ENCODE results near the gene MEX3C. TPM values are rescaled to one million over a fixed set of nuclear protein-coding genes. Genes with fewer than 3 reads are reported as not detected.
A peak's percentile ranks its signal among the peaks of the same experiment; 100 is the strongest.

MEX3C gene
- total and polyA plus RNA-seq, 2 donors (not counting 1 experiment from before 2014, with no cell fraction given) = 39.8 to 41.8 TPM

DNA sequence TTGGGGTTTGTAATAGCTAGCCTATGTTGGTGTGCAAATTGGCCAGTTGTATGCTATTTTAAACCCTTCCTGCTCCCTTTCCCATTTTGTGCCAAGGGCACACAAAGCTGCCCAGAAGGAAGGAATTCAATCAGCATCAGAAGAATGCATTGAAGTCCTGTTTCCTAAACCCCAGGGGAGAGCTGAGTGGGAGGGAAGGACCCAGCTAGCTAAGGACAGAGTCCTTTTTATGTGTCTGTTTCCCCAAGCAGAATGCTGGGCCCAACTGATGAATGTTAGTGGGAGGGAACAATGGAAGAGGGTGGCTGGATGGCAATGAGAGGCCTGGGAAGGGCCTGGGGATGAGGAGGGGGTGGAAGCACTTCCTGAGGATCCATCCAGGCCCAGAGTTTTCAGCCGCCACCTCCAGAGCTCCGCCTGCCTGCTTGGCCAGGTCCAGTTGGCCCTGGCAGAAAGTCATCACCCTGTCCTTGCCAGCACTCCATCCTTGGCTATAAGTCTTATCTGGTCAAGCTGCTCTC, 32.7 kb downstream of the MEX3C start:
- Histone ChIP-seq H3K4me3 (replicated peaks in 1 of 4; ENCODE audit: control extremely low read depth in 1 of 4, insufficient read depth in 1 of 4, low read depth in 3 of 4, low read length in 4 of 4) (no peak overlapping the region), H3K9ac (ENCODE audit: insufficient read depth, low read length) (no peak overlapping the region), H3K9me3 (ENCODE audit: control insufficient read depth, insufficient read depth, low read depth, low read length) (no peaks in the 10 kb centered on the region), H3K27ac (ENCODE audit: insufficient read depth, low read length) (no peak overlapping the region), H3K4me1 (ENCODE audit: control insufficient read depth, extremely low read depth, insufficient read depth, low read length) (no peaks in the 10 kb centered on the region), H2AFZ (ENCODE audit: low read length) (no peak overlapping the region), H3K4me2 (ENCODE audit: extremely low read depth, insufficient read depth, low read length) (no peak overlapping the region), H3K36me3 (ENCODE audit: control insufficient read depth, insufficient read depth, low read length) (no peaks in the 10 kb centered on the region), H4K20me1 (ENCODE audit: control insufficient read depth, extremely low read depth, insufficient read depth, low read length) (no peaks in the 10 kb centered on the region), H3K27me3 (ENCODE audit: control insufficient read depth, insufficient read depth, low read length) (no peaks in the 10 kb centered on the region), H3K79me2 (ENCODE audit: control insufficient read depth, insufficient read depth, low read length) (no peaks in the 10 kb centered on the region)
- TF ChIP-seq CTCF (conservative IDR thresholded peaks at IDR 0.05 in 1 of 2, IDR thresholded peaks at IDR 0.05 in 1 of 2; ENCODE audit: low read depth in 1 of 2, low read length in 2 of 2) = no peak
- no peak for TF ChIP-seq EZH2 (IDR thresholded peaks at IDR 0.05; ENCODE audit: low read length, missing control alignments)
- DNase-seq (ENCODE audit: low read depth in 2 of 2) = peak in 1 of 2 donors; percentile 41

DNA sequence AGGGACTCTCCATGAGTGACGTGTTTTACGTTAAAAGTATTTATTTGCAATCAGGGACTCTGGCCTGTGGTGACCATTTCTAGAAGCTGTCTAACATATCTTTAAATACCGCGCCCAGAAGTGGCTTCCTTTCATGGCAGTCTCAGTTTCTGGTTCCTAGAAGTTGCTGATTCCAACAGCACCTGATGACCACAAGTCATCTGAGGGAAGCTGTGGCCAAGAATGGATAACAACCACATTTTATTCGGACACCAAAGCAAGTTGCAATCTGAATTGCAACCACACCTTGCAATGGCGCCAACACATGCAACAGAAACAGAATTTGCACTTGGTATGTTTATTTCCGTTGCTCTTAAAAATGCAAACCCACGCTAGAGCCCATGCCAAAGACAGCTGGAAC, 33.1 kb downstream of the MEX3C start:
- Histone ChIP-seq H3K27me3 (ENCODE audit: control insufficient read depth, insufficient read depth, low read length) (no peaks in the 10 kb centered on the region), H3K4me3 (replicated peaks in 1 of 4; ENCODE audit: control extremely low read depth in 1 of 4, insufficient read depth in 1 of 4, low read depth in 3 of 4, low read length in 4 of 4) (no peak overlapping the region), H3K27ac (ENCODE audit: insufficient read depth, low read length) (no peak overlapping the region), H4K20me1 (ENCODE audit: control insufficient read depth, extremely low read depth, insufficient read depth, low read length) (no peaks in the 10 kb centered on the region), H3K4me1 (ENCODE audit: control insufficient read depth, extremely low read depth, insufficient read depth, low read length) (no peaks in the 10 kb centered on the region), H3K79me2 (ENCODE audit: control insufficient read depth, insufficient read depth, low read length) (no peaks in the 10 kb centered on the region), H3K4me2 (ENCODE audit: extremely low read depth, insufficient read depth, low read length) (no peak overlapping the region), H3K36me3 (ENCODE audit: control insufficient read depth, insufficient read depth, low read length) (no peaks in the 10 kb centered on the region), H3K9me3 (ENCODE audit: control insufficient read depth, insufficient read depth, low read depth, low read length) (no peaks in the 10 kb centered on the region), H3K9ac (ENCODE audit: insufficient read depth, low read length) (no peak overlapping the region), H2AFZ (ENCODE audit: low read length) (no peak overlapping the region)
- TF ChIP-seq EZH2 (IDR thresholded peaks at IDR 0.05; ENCODE audit: low read length, missing control alignments) (no peak), CTCF (conservative IDR thresholded peaks at IDR 0.05 in 1 of 2, IDR thresholded peaks at IDR 0.05 in 1 of 2; ENCODE audit: low read depth in 1 of 2, low read length in 2 of 2) (no peak)
- no peak for DNase-seq (ENCODE audit: low read depth in 2 of 2)

GRCh38 chr18:51163543-51163942, 33.9 kb downstream of the MEX3C start:
- H2AFZ ChIP-seq (ENCODE audit: low read length) = no peak overlapping the region
- no peak overlapping the region for H3K4me3 ChIP-seq (replicated peaks in 1 of 4; ENCODE audit: control extremely low read depth in 1 of 4, insufficient read depth in 1 of 4, low read depth in 3 of 4, low read length in 4 of 4)
- no peaks in the 10 kb centered on the region for H3K27me3 ChIP-seq (ENCODE audit: control insufficient read depth, insufficient read depth, low read length)
- H3K79me2 ChIP-seq (ENCODE audit: control insufficient read depth, insufficient read depth, low read length) = no peaks in the 10 kb centered on the region
- no peaks in the 10 kb centered on the region for H3K9me3 ChIP-seq (ENCODE audit: control insufficient read depth, insufficient read depth, low read depth, low read length)
- H3K36me3 ChIP-seq (ENCODE audit: control insufficient read depth, insufficient read depth, low read length) = no peaks in the 10 kb centered on the region
- TF ChIP-seq EZH2 (IDR thresholded peaks at IDR 0.05; ENCODE audit: low read length, missing control alignments) (no peak), CTCF (conservative IDR thresholded peaks at IDR 0.05 in 1 of 2, IDR thresholded peaks at IDR 0.05 in 1 of 2; ENCODE audit: low read depth in 1 of 2, low read length in 2 of 2) (no peak)
- H3K27ac ChIP-seq (ENCODE audit: insufficient read depth, low read length) = no peak overlapping the region
- no peak for DNase-seq (ENCODE audit: low read depth in 2 of 2)
- no peak overlapping the region for H3K9ac ChIP-seq (ENCODE audit: insufficient read depth, low read length)
- H3K4me2 ChIP-seq (ENCODE audit: extremely low read depth, insufficient read depth, low read length) = no peak overlapping the region
- H3K4me1 ChIP-seq (ENCODE audit: control insufficient read depth, extremely low read depth, insufficient read depth, low read length) = no peaks in the 10 kb centered on the region
- H4K20me1 ChIP-seq (ENCODE audit: control insufficient read depth, extremely low read depth, insufficient read depth, low read length) = no peaks in the 10 kb centered on the region
